Measurements from ENCODE around the gene PAM16.

DNA sequence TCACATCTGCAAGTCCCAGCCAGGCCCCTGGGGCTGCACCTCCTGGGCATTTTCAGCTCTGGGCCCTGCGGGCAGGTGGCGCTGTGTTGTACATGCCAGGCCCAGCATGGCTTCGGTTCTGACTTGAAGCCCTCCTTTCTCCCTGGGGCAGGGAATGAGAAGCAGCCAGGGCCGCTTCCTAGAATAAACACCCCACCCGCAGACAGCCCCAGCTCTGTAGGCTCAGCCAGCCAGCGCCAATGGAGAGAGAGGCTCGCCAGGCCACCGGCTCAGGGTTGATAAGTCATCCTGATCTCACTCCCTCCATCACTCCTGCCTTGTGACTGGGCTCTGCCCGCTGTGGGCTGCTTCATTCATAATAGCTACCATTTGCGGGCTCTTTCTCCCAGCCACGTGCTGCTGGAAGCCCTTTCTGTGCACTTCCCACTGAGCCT is 41.3 kb downstream of the PAM16 start:
- TF ChIP-seq YY1 (IDR thresholded peaks at IDR 0.05; ENCODE audit: insufficient read depth, insufficient read length) (no peak), ZNF274 (IDR thresholded peaks at IDR 0.05; ENCODE audit: low read depth, low read length) (no peak)

Data from NT2/D1 (cell line).